Frontal cortex (tissue), 4 donors: ENCODE measurements around the gene OLFML1. TPM values are rescaled to one million over a fixed set of nuclear protein-coding genes. Genes with fewer than 3 reads are reported as not detected.

Source experiments
- DNase-seq, 2 donors: peaks; one replicate each; pipeline ENCODE4 v3.0.0; 2012; ENCODE audit warnings: low spot score in 2 of 2
- FAIRE-seq: peaks from 2 replicates; lab custom pipeline; 2012; peaks lifted over from hg19 to GRCh38; lab: Jason Lieb, UNC
- total RNA-seq: library from RNA; depleted of rRNA; stranded (reverse); fragments of >200 nt; gene quantifications from one replicate; pipeline ENCODE4 v1.2.3, GENCODE V29; 2014
- donor health status: control.
- donor health status: control.
- donor health status: control.

The OLFML1 gene
- total RNA-seq, 1 donor from 2014 or later, result 1.6 TPM

DNA sequence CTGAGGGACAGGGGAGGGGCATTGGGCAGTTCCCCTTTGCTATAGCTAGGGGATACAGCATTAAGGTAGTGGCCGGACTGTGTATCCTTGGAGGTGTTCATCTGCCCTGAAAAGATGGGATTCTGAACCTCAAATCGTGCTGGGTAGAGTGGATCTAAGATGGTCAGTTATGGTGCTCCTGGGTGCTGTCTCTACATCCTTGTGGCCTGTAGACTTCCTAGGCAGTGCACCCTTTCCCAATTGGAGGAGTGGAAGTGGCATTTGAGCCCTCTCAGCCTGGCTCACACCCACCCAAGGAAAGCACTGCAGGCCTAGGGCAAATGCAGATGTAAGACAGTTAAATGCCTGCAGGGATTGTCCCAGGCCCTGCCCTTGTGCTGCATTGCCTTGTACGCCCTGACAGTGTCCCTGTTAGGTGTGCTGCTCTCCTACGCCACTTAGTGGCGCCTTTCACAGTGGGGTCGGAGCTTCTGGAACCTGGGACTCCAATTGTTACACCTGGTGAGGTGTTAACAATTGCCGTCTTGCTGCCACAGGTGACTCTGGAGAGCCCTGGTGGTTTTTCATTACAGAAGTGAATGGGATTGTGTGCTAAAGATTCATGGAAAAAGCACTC, 63.5 kb downstream of the OLFML1 start:
- DNase-seq, result no peak
- no peak for FAIRE-seq

DNA sequence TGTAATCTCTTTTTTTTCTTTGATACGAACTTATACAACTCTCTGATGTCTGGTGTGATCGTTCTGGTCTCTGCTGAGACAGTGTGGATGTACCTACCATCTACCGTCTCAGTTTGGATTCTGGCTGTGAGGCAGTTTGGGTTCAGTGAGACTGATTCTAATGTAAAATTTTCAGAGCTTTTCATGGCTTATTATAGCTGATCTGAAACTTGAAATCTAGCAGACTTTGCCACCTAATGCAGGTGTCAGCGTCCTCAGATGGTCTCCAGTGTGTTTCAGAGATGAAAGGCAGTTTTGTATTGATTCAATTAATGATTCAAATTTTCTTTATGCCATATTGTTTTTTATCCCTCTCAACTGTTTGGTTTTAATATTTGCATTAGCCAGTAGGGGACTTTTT, 64.4 kb downstream of the OLFML1 start:
- FAIRE-seq (no peak), DNase-seq (no peak)

DNA sequence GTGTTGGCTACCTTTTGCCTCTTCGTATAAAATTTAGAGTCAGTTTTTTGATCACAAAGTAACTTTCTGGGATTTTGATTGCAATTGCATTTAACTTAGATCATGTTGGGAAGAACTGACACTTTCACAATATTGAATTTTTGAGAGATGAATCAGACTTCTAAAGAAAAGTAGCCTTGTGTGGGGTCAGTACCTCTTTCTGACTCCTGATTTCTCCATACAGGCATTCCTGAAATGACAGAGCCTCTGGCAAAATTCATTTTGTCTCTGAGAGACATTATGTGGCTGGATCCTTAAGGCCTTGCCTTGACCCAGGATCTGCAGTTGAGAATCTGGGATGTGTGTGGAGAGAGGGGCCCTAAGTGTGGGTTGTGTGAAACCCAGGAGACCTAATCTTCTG, 66.3 kb downstream of the OLFML1 start:
- DNase-seq, result no peak
- FAIRE-seq, result no peak

DNA sequence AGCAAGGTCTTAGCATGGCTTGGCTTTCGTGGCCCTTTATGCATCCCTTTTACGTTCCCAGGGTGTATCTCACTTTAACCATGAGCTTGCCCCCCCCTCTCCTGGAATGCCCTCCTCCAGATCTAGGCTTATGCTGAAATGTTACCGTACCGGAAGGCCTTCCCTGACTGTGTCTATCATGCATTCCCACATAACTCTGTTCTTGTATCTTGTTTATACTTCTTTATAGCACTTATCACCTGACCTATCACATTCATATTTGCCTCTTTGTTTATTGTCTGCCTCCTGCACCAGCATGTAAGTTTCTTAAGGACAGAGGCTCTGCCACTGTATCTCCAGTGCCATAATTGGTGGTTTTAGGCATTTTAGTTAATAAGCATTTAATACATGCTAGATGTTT, 67.4 kb downstream of the OLFML1 start:
- no peak for FAIRE-seq
- DNase-seq, result no peak

DNA sequence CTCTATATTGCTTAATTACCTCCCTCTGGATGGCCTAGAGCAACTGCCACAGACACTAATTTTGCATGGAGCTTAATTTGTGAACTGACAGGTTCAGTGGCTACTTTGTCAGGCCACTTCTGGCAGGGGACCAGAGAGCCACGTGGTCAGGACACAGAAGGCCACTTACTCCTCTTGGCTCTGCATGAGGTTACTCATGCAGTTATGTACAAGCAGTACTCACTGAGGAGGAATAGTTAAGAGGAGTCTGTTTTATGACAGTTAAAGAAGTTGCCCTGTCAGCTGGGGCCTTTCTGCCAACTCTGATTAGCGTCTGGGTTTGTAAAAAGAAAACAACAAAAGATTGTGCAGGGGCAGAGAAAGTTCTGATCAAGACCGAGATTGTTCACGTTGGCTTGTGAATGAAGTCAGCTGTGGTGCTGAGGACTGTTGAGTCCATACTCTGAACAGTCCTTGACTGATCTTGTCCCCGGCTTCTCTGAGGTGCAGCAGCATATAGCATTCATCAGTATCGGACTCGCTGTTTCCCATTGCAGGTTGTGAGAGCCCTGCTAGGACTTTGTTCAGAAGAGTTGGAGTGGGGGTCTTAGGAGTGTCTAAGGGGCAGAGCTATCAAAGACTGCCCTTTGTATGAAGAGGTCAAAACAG, 69.9 kb downstream of the OLFML1 start:
- DNase-seq (peak; percentile 9 to 25), FAIRE-seq (no peak)

DNA sequence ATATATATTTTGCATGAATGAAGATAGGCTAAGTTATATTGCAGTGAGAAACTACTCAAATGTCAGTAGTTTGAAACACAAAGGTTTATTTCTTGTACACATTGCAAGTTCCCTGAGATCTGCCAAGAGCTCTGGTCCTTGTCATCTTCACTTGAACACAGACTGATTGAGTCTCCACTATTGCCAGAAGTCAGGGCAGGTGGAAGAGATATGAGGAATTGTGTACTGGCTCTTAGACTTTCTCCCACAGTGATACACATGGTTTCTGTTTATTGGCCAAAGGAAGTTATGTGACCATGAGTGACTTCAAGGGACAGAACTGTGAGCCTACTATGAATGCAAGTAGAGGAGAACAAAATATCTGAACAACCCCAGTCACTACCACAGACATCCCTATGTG, 72.7 kb downstream of the OLFML1 start:
- FAIRE-seq (no peak), DNase-seq (no peak)

DNA sequence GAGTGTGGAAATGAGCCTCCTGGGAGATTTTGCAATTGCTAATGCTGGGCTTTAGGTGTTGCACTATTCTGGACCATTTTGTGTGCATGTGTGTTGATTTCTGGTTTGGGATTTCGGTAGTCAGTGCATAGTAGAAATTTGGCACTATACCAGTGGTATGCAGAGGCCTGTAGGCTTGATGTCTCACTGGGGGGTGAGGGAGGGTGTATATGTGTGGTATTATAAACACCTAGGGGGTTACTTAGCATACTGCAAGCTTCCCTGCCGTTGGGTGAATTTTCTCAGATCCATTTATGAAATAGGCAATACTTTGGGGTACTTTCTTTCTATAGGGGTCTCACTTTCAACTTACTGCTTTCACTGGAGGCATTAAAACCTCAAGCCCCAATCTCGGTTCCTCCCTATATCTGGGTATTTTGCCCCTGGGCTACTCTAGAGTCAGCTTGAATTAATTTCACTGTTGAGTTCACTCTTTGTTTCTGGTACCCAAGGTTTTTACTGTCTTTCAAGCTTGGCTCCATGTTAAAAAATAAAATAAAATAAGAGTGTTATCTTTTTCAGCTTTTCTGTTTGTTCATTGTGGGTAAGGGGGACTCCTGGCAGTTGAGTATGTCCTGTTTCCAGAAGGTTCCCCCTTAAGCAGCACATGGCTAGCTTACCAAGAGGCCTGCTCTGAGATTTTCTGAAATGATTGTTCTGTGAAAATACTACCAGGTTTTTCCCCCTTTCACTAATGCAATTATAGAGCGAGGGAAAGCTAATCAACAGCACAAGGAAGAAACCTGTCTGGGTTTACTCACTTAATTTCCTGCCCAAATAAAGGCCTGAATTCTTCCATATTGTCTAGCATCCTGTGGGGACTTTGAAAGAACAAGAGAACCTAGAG, 74.3 kb downstream of the OLFML1 start:
- no peak for DNase-seq

More for the DNA sequence above, 74.3 kb downstream of the OLFML1 start:
- no peak for FAIRE-seq

Other genes with a start within 250 kb of the OLFML1 start
- 7.3 TPM for gene SYT9, start 233.6 kb upstream of the OLFML1 start, total RNA-seq
- 11.4 TPM for gene PPFIBP2, start 28.5 kb downstream of the OLFML1 start, total RNA-seq
- 2.0 TPM for gene CYB5R2, start 188.0 kb downstream of the OLFML1 start, total RNA-seq
- gene OVCH2, start 221.0 kb downstream of the OLFML1 start, total RNA-seq, result not detected